Measurements from ENCODE around the gene CALCOCO2. TPM values are rescaled to one million over a fixed set of nuclear protein-coding genes. Genes with fewer than 3 reads are reported as not detected.
"Not testable (repeated sequence)": the region's sequence is repeated elsewhere in the genome, so short reads cannot be mapped to it uniquely, and the experiment has no call there.

CALCOCO2 gene
- total and polyA plus RNA-seq, 10 of the 15 experiments (the other 5 are each of a cell fraction or from before 2014, with no cell fraction given): 20.2 to 138 (median 53.1) TPM

- Histone ChIP-seq H2AFZ (ENCODE audit: control insufficient read depth, low read depth, low read length) (no peak overlapping the region), H3K4me1 (ENCODE audit: control insufficient read depth, insufficient read depth, low read length) (peaks cover 53% of the 10 kb centered on the region), H3K27ac (ENCODE audit: control insufficient read depth, insufficient read depth) (peak overlapping the region; percentile 53; the same call in 1 of the 2 replicates), H3K4me3 (peak overlapping the region; percentile 46; the same call in 1 of the 2 replicates), H3K4me2 (ENCODE audit: control insufficient read depth, insufficient read depth) (peak overlapping the region; percentile 77), H3K27me3 (replicated peaks in 1 of 2; ENCODE audit: control insufficient read depth in 2 of 2, insufficient read depth in 2 of 2, low read length in 1 of 2) (no peaks in the 10 kb centered on the region), H3K79me2 (ENCODE audit: control insufficient read depth, insufficient read depth, low read length) (peaks cover 65% of the 10 kb centered on the region), H3K9ac (ENCODE audit: control insufficient read depth, insufficient read depth, low read length) (no peak overlapping the region), H3K9me3 (replicated peaks; ENCODE audit: control insufficient read depth, insufficient read depth, low read length) (no peaks in the 10 kb centered on the region; the same call in 2 of the 3 replicates), H4K20me1 (ENCODE audit: control insufficient read depth, insufficient read depth) (no peaks in the 10 kb centered on the region), H3K36me3 (ENCODE audit: control insufficient read depth in 2 of 2, insufficient read depth in 2 of 2, low read length in 1 of 2) (peaks cover 0 to 5% of the 10 kb centered on the region in 2 experiments; a peak in 2 of 4 replicates)
- ChIA-PET POLR2A (interaction anchor here (0.7 to 1.4 kb wide), 6 partner anchors 13 to 727 kb away, joined by 3 to 6 read pairs (median 3); no protein-coding TSS in a partner anchor), CTCF (interaction anchor here (1.3 to 15.9 kb wide), 6 partner anchors 23 to 49 kb away, joined by 3 to 132 read pairs (median 9); partner anchors contain the start of gene TTLL6), SMC1A (ENCODE audit: uncharacterized antibody, unreplicated experiment) (interaction anchor here (0.6 to 3.2 kb wide), 11 partner anchors 11 to 395 kb away, joined by 3 to 24 read pairs (median 6); partner anchors contain the start of gene ATP5MC1), RAD21 (ENCODE audit: unreplicated experiment) (interaction anchor here (1.0 to 2.0 kb wide), 9 partner anchors 8 to 157 kb away, joined by 3 to 13 read pairs (median 5); partner anchors contain the start of genes SNF8 and TTLL6)
- intact Hi-C loops (cut with micrococcal nuclease; ENCODE audit: unreplicated experiment): no loop called here
- TF ChIP-seq GATAD2B (conservative IDR thresholded peaks at IDR 0.05; ENCODE audit: low read depth): 0 out of 2 replicates have a peak, but pooled peaks have one; percentile 23
- TF ChIP-seq MXI1 (IDR thresholded peaks at IDR 0.05; ENCODE audit: low read depth, low read length): no peak
- peak; percentile 53 for ATAC-seq
- in situ Hi-C loops (cut with MboI): no loop called here
- no TSS peak for BruUV-seq (replicated peaks)
- no peak for FAIRE-seq
- no peak for DNase-seq (ENCODE audit: low read depth, low spot score)
- 5% methylated on average over 2 of the region's 2 CpGs for WGBS (ENCODE audit: insufficient coverage, insufficient replicate concordance, low lambda C conversion rate, missing lambda C conversion rate)
These were observed 5.1 kb downstream of the CALCOCO2 start for GRCh38 chr17:48835971-48836370.

- in situ Hi-C loops (cut with MboI); H3K9ac ChIP-seq (ENCODE audit: control insufficient read depth, insufficient read depth, low read length); H3K36me3 ChIP-seq (ENCODE audit: control insufficient read depth in 2 of 2, insufficient read depth in 2 of 2, low read length in 1 of 2); H4K20me1 ChIP-seq (ENCODE audit: control insufficient read depth, insufficient read depth); H3K9me3 ChIP-seq (replicated peaks; ENCODE audit: control insufficient read depth, insufficient read depth, low read length); H2AFZ ChIP-seq (ENCODE audit: control insufficient read depth, low read depth, low read length); H3K27me3 ChIP-seq (replicated peaks in 1 of 2; ENCODE audit: control insufficient read depth in 2 of 2, insufficient read depth in 2 of 2, low read length in 1 of 2); intact Hi-C loops (cut with micrococcal nuclease; ENCODE audit: unreplicated experiment); BruUV-seq (replicated peaks): not testable (repeated sequence)
- Histone ChIP-seq H3K4me1 (ENCODE audit: control insufficient read depth, insufficient read depth, low read length) (peaks cover 57% of the 10 kb centered on the region), H3K4me3 (peak overlapping the region; percentile 17; the same call in 1 of the 2 replicates), H3K27ac (ENCODE audit: control insufficient read depth, insufficient read depth) (peak overlapping the region; percentile 47; the same call in 1 of the 2 replicates), H3K79me2 (ENCODE audit: control insufficient read depth, insufficient read depth, low read length) (peaks cover 51% of the 10 kb centered on the region), H3K4me2 (ENCODE audit: control insufficient read depth, insufficient read depth) (peak overlapping the region; percentile 56)
- ChIA-PET CTCF (interaction anchor here (8.2 to 15.9 kb wide), 2 partner anchors 24 to 41 kb away, joined by 47 to 132 read pairs; partner anchors contain the start of gene TTLL6), POLR2A (interaction anchor here (1.2 kb wide), 1 partner anchor 334 kb away, joined by 5 read pairs; no protein-coding TSS in a partner anchor), RAD21 (ENCODE audit: unreplicated experiment) (interaction anchor here (0.8 kb wide), 1 partner anchor 55 kb away, joined by 4 read pairs; the partner anchor contains the start of gene ATP5MC1), SMC1A (ENCODE audit: uncharacterized antibody, unreplicated experiment) (interaction anchor here (2.0 kb wide), 1 partner anchor 14 kb away, joined by 7 read pairs; no protein-coding TSS in a partner anchor)
- peak; percentile 56 for DNase-seq (ENCODE audit: low read depth, low spot score)
- WGBS (ENCODE audit: insufficient coverage, insufficient replicate concordance, low lambda C conversion rate, missing lambda C conversion rate): 10% methylated on average over 4 of the region's 4 CpGs
- ATAC-seq: peak; percentile 11
- FAIRE-seq: peak; percentile 27
- TF ChIP-seq SMARCA5 (IDR thresholded peaks at IDR 0.05) (peak; percentile 41; the same call in 1 of the 2 replicates), CBFB (IDR thresholded peaks at IDR 0.05; ENCODE audit: low read depth) (peak; percentile 72), NR2F1 (conservative IDR thresholded peaks at IDR 0.05) (peak; percentile 39; the same call in 1 of the 2 replicates), NBN (IDR thresholded peaks at IDR 0.05) (peak; percentile 67), MTA2 (IDR thresholded peaks at IDR 0.05; ENCODE audit: low read depth) (peak; percentile 42; the same call in 1 of the 2 replicates), EED (IDR thresholded peaks at IDR 0.05; ENCODE audit: low read depth) (peak; percentile 38; the same call in 1 of the 2 replicates), RUNX3 (IDR thresholded peaks at IDR 0.05; ENCODE audit: low read length) (peak; percentile 93), ZNF384 (IDR thresholded peaks at IDR 0.05; ENCODE audit: borderline replicate concordance, low read depth, low read length) (peak; percentile 17; the same call in 1 of the 2 replicates), IKZF1 (conservative IDR thresholded peaks at IDR 0.05) (peak; percentile 43; the same call in 1 of the 2 replicates), DPF2 (IDR thresholded peaks at IDR 0.05) (peak; percentile 54), MTA3 (IDR thresholded peaks at IDR 0.05; ENCODE audit: borderline replicate concordance, low read length) (0 out of 2 replicates have a peak, but pooled peaks have one; percentile 39), RELB (IDR thresholded peaks at IDR 0.05; ENCODE audit: low read depth) (peak; percentile 72)
- TF ChIP-seq, protein P1, sequence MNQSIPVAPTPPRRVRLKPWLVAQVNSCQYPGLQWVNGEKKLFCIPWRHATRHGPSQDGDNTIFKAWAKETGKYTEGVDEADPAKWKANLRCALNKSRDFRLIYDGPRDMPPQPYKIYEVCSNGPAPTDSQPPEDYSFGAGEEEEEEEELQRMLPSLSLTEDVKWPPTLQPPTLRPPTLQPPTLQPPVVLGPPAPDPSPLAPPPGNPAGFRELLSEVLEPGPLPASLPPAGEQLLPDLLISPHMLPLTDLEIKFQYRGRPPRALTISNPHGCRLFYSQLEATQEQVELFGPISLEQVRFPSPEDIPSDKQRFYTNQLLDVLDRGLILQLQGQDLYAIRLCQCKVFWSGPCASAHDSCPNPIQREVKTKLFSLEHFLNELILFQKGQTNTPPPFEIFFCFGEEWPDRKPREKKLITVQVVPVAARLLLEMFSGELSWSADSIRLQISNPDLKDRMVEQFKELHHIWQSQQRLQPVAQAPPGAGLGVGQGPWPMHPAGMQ (IDR thresholded peaks at IDR 0.05; ENCODE audit: borderline replicate concordance): peak; percentile 71; the same call in 1 of the 2 replicates
These were observed 6.6 kb downstream of the CALCOCO2 start for GRCh38 chr17:48837458-48837857.
